Measurements from ENCODE around the gene CPTP. TPM values are rescaled to one million over a fixed set of nuclear protein-coding genes. Genes with fewer than 3 reads are reported as not detected.

CPTP gene
- total RNA-seq, 1 donor from 2014 or later = 20.9 TPM

DNA sequence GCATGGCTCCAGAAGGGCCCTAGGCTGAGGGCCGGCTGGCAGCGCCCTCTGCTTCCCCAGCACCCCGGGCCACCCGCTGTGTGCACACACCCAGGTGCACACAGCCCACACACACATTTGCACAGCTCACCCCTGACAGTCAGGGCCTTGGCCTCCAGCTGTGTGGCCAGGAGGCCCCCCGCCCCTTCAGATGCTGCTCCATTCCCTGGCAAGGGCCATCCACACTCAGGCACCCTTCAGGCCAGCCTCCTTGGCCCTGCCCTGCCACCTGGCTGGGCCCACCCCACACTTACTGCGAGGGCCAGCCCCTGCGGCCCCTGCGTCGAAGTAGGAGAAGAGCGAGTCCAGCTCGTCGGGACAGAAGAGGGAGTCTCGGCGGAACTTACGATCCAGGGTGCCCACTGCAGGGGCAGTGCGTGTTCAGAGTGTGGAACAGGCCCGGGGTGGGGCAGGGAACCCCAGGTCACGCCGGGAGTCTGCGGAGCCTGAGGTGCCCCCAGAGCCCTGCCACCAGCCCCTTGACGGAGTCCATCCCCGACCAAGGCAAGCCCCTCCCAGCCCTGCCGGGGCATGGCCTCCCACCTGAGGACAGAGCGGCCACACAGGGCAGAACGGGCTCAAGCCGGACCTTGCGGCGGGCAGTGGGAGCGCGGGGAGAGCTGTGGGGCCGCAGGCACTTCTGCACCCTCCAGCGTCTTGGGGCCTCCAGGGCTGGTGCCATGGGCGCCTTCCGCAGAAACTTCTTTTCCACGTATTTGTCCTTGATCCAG, 29.3 kb upstream of the CPTP start:
- H3K27ac ChIP-seq = no peak overlapping the region
- TF ChIP-seq POLR2AphosphoS5 (IDR thresholded peaks at IDR 0.05; ENCODE audit: insufficient read depth in 1 of 2, low read depth in 1 of 2) (no peak), CTCF (IDR thresholded peaks at IDR 0.05) (no peak), POLR2A (IDR thresholded peaks at IDR 0.05) (no peak)
- no peaks in the 10 kb centered on the region for H3K9me3 ChIP-seq
- DNase-seq (ENCODE audit: extremely low spot score in 2 of 2) = no peak
- peaks cover 14% of the 10 kb centered on the region for H3K4me1 ChIP-seq
- intact Hi-C loops (cut with DNase I) = no loop called here
- H3K36me3 ChIP-seq = peaks cover 0 to 9% of the 10 kb centered on the region in 2 donors
- no peak overlapping the region for H3K4me3 ChIP-seq
- H3K27me3 ChIP-seq = no peaks in the 10 kb centered on the region

DNA sequence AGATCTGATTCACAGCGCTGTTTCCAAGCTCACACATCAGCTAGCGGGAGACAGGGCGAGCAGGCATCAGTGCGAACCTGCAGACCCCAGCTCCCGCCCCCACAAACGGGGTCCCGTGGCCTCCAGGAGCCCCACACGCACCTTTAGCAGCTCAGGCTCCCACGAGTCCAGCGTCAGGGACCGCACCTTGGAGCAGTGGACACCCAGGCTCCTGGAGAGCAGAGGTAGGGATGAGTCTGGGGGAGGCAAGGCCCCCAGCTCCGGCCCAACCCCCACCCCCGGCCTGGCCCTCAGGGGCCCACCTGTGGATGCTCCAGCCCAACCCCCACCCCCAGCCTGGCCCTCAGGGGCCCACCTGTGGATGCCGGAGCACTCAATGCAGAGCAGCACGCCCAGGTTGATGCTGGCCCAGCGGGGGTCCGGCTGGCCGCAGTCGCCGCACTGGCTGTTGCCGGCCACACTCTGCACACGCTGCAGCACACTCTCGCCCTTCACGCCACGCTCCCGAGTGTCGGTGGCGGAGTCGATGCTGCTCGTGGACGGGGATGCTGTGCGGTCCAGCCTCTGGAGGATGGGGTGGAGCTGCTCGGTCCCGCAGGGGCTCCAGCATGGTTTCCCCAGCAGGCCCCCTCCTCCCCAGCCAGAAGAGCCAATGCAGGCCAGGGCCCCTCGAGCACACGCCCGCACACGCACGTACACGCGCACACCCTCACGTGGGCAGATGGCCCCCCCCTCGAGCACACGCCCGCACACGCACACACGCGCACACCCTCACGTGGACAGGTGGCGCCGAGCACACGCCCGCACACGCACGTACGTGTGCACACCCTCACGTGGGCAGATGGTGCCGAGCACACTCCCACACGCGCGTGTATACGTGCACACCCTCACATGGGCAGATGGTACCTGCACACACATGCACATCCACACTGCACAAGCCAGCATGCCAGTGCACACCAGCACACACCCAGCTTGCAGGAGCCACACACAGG, 28.2 kb upstream of the CPTP start:
- TF ChIP-seq CTCF (IDR thresholded peaks at IDR 0.05) (no peak), POLR2A (IDR thresholded peaks at IDR 0.05) (no peak), POLR2AphosphoS5 (IDR thresholded peaks at IDR 0.05; ENCODE audit: insufficient read depth in 1 of 2, low read depth in 1 of 2) (no peak)
- Histone ChIP-seq H3K4me3 (no peak overlapping the region), H3K27me3 (no peaks in the 10 kb centered on the region), H3K9me3 (no peaks in the 10 kb centered on the region), H3K4me1 (peaks cover 4% of the 10 kb centered on the region), H3K36me3 (peaks cover 0 to 9% of the 10 kb centered on the region in 2 donors), H3K27ac (no peak overlapping the region)
- no peak for DNase-seq (ENCODE audit: extremely low spot score in 2 of 2)
- intact Hi-C loops (cut with DNase I) = no loop called here

DNA sequence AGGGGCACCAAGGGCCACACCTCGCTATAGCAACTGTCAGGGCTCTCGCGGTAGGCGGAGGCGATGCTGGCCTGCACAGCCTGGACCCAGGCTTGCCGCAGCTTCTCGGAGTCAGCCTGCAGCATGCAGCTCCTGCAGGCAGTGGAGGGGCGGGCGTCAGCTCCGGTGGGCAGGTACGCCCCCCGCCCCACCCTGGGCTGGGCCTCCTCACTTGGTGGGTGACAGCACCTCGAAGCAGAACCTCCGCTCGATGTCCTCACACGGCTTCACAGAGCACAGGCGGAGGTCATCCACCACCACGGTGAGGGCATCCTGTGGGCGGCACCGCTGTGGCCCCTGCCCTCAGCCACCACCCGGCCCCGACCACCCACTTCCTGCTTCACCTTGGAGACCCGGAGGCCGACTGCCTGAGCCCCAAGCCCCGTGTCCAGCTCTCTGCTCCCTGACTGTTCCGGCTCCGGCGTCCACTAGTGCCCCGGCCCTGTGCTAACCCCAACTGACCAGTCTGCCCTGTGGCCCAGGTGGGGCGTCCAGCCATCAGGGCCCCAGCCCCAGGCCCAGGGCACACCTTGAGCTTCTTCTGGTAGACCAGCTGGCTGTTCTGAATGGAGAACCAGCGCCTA, 26.7 kb upstream of the CPTP start:
- H3K27ac ChIP-seq = no peak overlapping the region
- peaks cover 13% of the 10 kb centered on the region for H3K4me1 ChIP-seq
- H3K4me3 ChIP-seq = no peak overlapping the region
- no peak for DNase-seq (ENCODE audit: extremely low spot score in 2 of 2)
- H3K27me3 ChIP-seq = no peaks in the 10 kb centered on the region
- H3K36me3 ChIP-seq = peaks cover 0 to 9% of the 10 kb centered on the region in 2 donors
- intact Hi-C loops (cut with DNase I) = no loop called here
- no peaks in the 10 kb centered on the region for H3K9me3 ChIP-seq
- TF ChIP-seq CTCF (IDR thresholded peaks at IDR 0.05) = no peak
- TF ChIP-seq POLR2A (IDR thresholded peaks at IDR 0.05) = no peak
- no peak for TF ChIP-seq POLR2AphosphoS5 (IDR thresholded peaks at IDR 0.05; ENCODE audit: insufficient read depth in 1 of 2, low read depth in 1 of 2)

DNA sequence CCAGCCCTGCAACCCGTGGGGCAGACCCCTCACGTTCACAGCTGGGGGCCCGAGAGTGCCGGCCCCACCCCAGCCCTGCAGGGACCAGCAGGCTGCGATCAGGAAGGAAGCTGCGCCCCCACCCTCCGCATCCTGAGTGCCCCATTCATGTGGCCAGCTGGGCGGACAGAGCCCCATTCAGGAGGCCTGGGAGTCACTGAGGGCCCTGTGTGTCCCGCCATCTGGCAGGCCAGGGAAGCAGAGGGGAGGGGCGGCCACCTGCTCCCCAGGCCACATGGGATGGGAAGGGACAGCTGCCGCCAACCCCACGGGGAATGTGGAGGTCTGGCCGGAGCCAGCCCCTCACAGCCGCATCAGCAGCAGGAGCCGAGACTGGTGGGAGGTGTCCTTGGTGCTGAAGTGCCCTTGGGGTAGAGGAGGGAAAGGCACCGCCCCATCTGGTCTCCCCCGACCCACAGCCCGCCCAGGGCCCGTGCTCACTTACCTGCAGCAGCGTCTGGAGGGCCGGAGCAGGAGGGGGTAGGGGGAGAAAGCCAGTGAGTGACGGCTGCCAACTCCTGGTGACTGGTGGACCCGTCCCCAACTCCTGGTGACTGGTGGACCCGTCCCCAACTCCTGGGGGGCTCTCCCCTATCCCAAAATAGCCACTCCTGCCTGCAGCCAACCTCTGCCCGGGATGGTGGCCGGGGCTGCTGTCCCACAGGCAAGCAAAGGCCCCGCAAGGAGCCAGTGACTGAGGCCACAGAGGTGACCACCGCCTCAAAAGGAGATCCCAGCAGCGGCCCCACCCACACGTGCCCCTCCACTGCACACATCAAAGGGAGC, 25.5 kb upstream of the CPTP start:
- no peak overlapping the region for H3K4me3 ChIP-seq
- no peaks in the 10 kb centered on the region for H3K27me3 ChIP-seq
- intact Hi-C loops (cut with DNase I) = no loop called here
- DNase-seq (ENCODE audit: extremely low spot score in 2 of 2) = no peak
- H3K9me3 ChIP-seq = no peaks in the 10 kb centered on the region
- H3K36me3 ChIP-seq = peaks cover 0 to 9% of the 10 kb centered on the region in 2 donors
- H3K4me1 ChIP-seq = peaks cover 25% of the 10 kb centered on the region
- H3K27ac ChIP-seq = no peak overlapping the region
- TF ChIP-seq POLR2AphosphoS5 (IDR thresholded peaks at IDR 0.05; ENCODE audit: insufficient read depth in 1 of 2, low read depth in 1 of 2) = no peak
